ENCODE results near the gene IPMK. TPM values are rescaled to one million over a fixed set of nuclear protein-coding genes. Genes with fewer than 3 reads are reported as not detected.

IPMK gene
- total RNA-seq (2022; extraction: Qiagen RNA extraction): 2.0 to 4.5 TPM (median 3.0 TPM) in 5 replicates

GRCh38 chr10:58267713-58268453 lies at the start of gene IPMK:
Gene IPMK (minus strand): TSS chr10:58267894. CDS start chr10:58267611, 283 bp downstream.

GRCh38 chr10:58268946-58269781 lies 1.5 kb upstream of the IPMK start, which contains the start of gene CISD1:
Gene CISD1 (plus strand): TSS chr10:58269162. CDS start chr10:58269274, 112 bp downstream.

Other genes with a start within 250 kb of the IPMK start
- gene CISD1, start 1.3 kb upstream of the IPMK start, total RNA-seq (2022; extraction: Qiagen RNA extraction): 37.9 to 57.3 TPM (median 53.2 TPM) in 5 replicates
- 15.2 to 20.4 TPM (median 16.4 TPM) in 5 replicates for gene UBE2D1, start 67.1 kb upstream of the IPMK start, total RNA-seq (2022; extraction: Qiagen RNA extraction)
- 66.2 to 88.5 TPM (median 69.6 TPM) in 5 replicates for gene TFAM, start 117.5 kb upstream of the IPMK start, total RNA-seq (2022; extraction: Qiagen RNA extraction)
- 14.6 to 25.3 TPM (median 17.1 TPM) in 5 replicates for gene BICC1, start 245.0 kb upstream of the IPMK start, total RNA-seq (2022; extraction: Qiagen RNA extraction)